ENCODE measurements around the gene MARCHF6. TPM values are rescaled to one million over a fixed set of nuclear protein-coding genes. Genes with fewer than 3 reads are reported as not detected.
"Not testable (repeated sequence)": the region's sequence is repeated elsewhere in the genome, so short reads cannot be mapped to it uniquely, and the experiment has no call there.

The MARCHF6 gene
- polyA plus RNA-seq, 1 donor from 2014 or later, result 39.3 TPM

DNA sequence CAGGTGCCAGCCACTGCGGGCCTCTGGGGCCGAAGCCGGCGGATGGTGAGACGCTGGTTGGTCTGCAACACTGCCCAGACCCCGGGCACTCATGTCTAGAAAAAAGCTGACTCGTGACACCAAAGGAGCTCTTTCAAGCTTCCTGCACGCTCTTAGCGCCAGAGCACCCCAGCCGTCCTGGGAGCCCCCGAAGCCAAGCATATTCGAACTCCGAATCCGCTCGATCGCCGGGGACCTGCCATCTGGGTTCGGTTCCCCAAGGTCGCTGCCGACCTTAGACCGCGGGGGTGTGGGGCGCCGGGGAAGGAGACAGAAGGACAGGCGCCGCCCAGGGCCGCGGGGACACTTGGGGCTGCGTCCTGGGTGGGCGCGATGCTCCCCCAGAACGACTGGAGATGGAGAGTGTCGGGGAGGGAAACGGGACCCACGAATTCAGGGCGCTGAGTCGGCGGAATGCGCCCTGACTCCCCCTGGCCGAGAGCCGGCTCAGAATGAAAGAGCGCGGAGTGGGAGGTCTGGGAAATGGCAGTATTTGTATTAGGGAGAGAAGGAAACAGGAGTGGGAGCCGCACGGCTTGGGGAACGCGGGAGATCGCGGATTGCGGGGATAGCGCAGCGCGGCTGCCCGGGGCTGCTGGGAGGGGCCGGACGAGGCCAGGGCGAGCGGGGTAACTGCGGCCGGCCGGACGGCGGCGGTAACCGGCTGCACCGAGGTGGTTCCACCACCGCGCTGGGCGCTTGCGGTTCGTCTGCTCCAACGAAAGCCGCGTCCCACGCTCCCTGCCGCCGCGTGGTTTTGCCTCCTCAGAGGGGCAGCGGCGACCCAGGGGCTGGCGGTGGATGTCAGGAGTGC lies 20.1 kb upstream of the MARCHF6 start:
- H3K27ac Mint-ChIP-seq, result no peak overlapping the region
- H3K36me3 Mint-ChIP-seq, result no peaks in the 10 kb centered on the region
- peak overlapping the region; percentile 79 to 96 (median 88) for H3K4me3 Mint-ChIP-seq
- H3K9me3 Mint-ChIP-seq, result no peaks in the 10 kb centered on the region
- H3K4me1 Mint-ChIP-seq, result peaks cover 0 to 4% (median 2%) of the 10 kb centered on the region in 3 donors
- peaks cover 37% of the 10 kb centered on the region for H3K27me3 Mint-ChIP-seq

DNA sequence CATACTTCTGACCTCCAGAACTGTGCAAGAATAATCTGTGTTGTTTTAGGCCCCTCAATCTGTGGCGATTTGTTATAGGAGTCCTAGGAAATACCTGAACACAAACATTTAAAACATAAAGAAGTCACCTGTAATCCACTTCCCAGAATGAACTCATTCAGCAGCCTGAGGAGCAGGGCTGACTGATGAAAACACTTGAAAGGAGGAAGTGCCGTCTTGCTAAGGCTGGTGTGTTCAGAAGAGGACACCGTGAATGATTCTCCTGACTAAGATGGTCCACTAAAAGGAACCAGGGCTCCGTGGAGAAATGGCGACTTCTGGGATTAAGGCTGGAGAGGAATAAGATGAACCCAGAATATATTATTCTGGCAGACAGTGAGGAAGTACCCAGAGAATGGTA lies 18.7 kb upstream of the MARCHF6 start:
- Mint-ChIP-seq H3K36me3 (no peaks in the 10 kb centered on the region), H3K27ac (no peak overlapping the region), H3K4me3 (peak overlapping the region in 2 of 4 donors; percentile 9 to 13), H3K4me1 (peaks cover 0 to 4% (median 2%) of the 10 kb centered on the region in 3 donors), H3K9me3 (no peaks in the 10 kb centered on the region), H3K27me3 (peaks cover 33% of the 10 kb centered on the region)

DNA sequence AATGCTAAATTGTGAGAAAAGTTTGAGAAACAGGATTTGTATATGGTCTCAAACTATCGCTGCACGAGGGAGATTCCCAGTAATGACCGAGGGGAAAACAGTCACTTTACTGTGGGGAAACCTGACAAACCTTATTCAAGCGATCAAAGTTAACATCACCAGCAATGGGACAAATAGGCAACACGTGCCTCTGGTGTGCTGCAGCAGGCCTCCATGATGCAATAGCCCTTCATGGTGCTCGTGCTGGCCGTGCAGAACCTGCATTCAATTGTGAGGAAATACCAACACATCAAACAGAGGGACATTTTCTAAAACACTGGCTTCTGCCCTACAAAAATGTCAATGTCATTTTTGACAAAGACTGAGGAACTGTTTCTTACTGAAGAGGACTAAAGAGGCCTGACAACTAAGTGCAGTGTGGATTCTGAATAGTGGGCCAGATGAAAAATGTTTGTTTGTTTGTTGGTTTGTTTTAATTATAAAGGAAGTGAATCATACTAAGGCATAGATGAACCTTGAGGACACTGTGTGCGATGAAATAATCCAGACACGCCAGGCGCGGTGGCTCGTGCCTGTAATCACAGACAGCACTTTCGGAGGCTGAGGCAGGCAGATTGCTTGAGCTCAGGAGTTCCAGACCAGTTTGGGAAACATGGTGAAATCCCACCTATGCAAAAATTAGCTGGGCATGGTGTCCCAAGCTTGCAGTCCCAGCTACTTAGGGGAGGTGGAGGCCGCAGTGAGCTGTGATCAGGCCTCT lies 17.6 kb upstream of the MARCHF6 start:
- Mint-ChIP-seq H3K27me3 (peaks cover 27% of the 10 kb centered on the region), H3K27ac (no peak overlapping the region), H3K4me3 (no peak overlapping the region), H3K9me3 (no peaks in the 10 kb centered on the region), H3K36me3 (no peaks in the 10 kb centered on the region), H3K4me1 (peaks cover 0 to 4% (median 2%) of the 10 kb centered on the region in 3 donors)

GRCh38 chr5:10337107-10337506 lies 16.4 kb upstream of the MARCHF6 start:
- Mint-ChIP-seq H3K9me3 (no peaks in the 10 kb centered on the region), H3K4me3 (no peak overlapping the region), H3K27ac (no peak overlapping the region)

GRCh38 chr5:10337986-10338385 lies 15.5 kb upstream of the MARCHF6 start:
- Mint-ChIP-seq H3K4me3 (no peak overlapping the region), H3K36me3 (no peaks in the 10 kb centered on the region), H3K4me1 (peaks cover 0 to 2% (median 0%) of the 10 kb centered on the region in 3 donors), H3K27ac (peak overlapping the region in 1 of 3 donors; percentile 42), H3K27me3 (peaks cover 14% of the 10 kb centered on the region), H3K9me3 (no peaks in the 10 kb centered on the region)

More at GRCh38 chr5:10337107-10337506, 16.4 kb upstream of the MARCHF6 start:
- no peaks in the 10 kb centered on the region for H3K36me3 Mint-ChIP-seq
- H3K4me1 Mint-ChIP-seq, result peaks cover 0 to 4% (median 2%) of the 10 kb centered on the region in 3 donors
- peaks cover 18% of the 10 kb centered on the region for H3K27me3 Mint-ChIP-seq

- no peaks in the 10 kb centered on the region for H3K36me3 Mint-ChIP-seq
- H3K4me1 Mint-ChIP-seq, result peaks cover 0 to 2% (median 0%) of the 10 kb centered on the region in 3 donors
- no peak overlapping the region for H3K4me3 Mint-ChIP-seq
- H3K27me3 Mint-ChIP-seq, result peaks cover 9% of the 10 kb centered on the region
- H3K9me3 Mint-ChIP-seq, result no peaks in the 10 kb centered on the region
- peak overlapping the region in 1 of 3 donors; percentile 31 for H3K27ac Mint-ChIP-seq
These were observed 14.8 kb upstream of the MARCHF6 start for GRCh38 chr5:10338686-10339057.

- Mint-ChIP-seq H3K36me3 (no peaks in the 10 kb centered on the region), H3K4me1 (peaks cover 0 to 2% (median 0%) of the 10 kb centered on the region in 3 donors), H3K4me3 (no peak overlapping the region), H3K27me3 (peaks cover 8% of the 10 kb centered on the region), H3K27ac (peak overlapping the region in 1 of 3 donors; percentile 31), H3K9me3 (no peaks in the 10 kb centered on the region)
These were observed 14.3 kb upstream of the MARCHF6 start for GRCh38 chr5:10339058-10339811.

DNA sequence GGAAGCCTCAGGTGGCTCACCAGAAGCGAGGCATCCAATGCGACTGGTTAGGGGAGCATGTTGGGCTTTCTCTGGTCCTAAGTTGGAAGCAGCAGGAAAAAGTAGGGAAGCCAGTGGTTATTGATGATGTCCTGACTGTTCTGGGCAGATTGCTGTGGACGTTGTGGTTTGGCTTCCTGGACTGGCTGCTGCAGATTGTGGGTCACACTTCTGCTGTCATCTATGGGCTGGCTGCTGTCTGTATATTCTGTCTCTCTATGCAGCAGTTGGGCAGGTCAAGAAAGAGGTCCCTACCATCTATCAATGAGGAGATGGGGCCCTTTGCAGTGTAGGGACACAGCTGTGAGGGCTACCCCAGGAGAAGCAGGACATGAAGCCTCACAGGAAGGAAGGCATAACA lies 13.5 kb upstream of the MARCHF6 start:
- H3K27me3 Mint-ChIP-seq, result peaks cover 1% of the 10 kb centered on the region
- no peak overlapping the region for H3K27ac Mint-ChIP-seq
- H3K36me3 Mint-ChIP-seq, result no peaks in the 10 kb centered on the region
- no peaks in the 10 kb centered on the region for H3K9me3 Mint-ChIP-seq
- H3K4me1 Mint-ChIP-seq, result no peaks in the 10 kb centered on the region
- H3K4me3 Mint-ChIP-seq, result no peak overlapping the region

GRCh38 chr5:10343486-10343885 lies 10.0 kb upstream of the MARCHF6 start:
- Mint-ChIP-seq H3K9me3 (no peaks in the 10 kb centered on the region), H3K4me3 (no peak overlapping the region), H3K36me3 (no peaks in the 10 kb centered on the region), H3K4me1 (no peaks in the 10 kb centered on the region), H3K27ac (no peak overlapping the region), H3K27me3 (no peaks in the 10 kb centered on the region)

GRCh38 chr5:10344461-10345106 lies 8.9 kb upstream of the MARCHF6 start:
- H3K36me3 Mint-ChIP-seq, H3K9me3 Mint-ChIP-seq, H3K27ac Mint-ChIP-seq, H3K4me1 Mint-ChIP-seq, H3K4me3 Mint-ChIP-seq, H3K27me3 Mint-ChIP-seq: not testable (repeated sequence)

GRCh38 chr5:10348258-10348657 lies 5.2 kb upstream of the MARCHF6 start:
- no peaks in the 10 kb centered on the region for H3K36me3 Mint-ChIP-seq
- no peaks in the 10 kb centered on the region for H3K9me3 Mint-ChIP-seq
- H3K27me3 Mint-ChIP-seq, result no peaks in the 10 kb centered on the region
- peaks cover 4 to 10% (median 8%) of the 10 kb centered on the region in 3 donors for H3K4me1 Mint-ChIP-seq
- H3K27ac Mint-ChIP-seq, result peak overlapping the region in 1 of 3 donors; percentile 18
- H3K4me3 Mint-ChIP-seq, result peak overlapping the region in 1 of 4 donors; percentile 32

- Mint-ChIP-seq H3K27ac (peak overlapping the region in 1 of 3 donors; percentile 4), H3K4me1 (peaks cover 12 to 27% (median 15%) of the 10 kb centered on the region in 3 donors), H3K4me3 (peak overlapping the region in 1 of 4 donors; percentile 99), H3K27me3 (no peaks in the 10 kb centered on the region), H3K36me3 (peaks cover 1% of the 10 kb centered on the region), H3K9me3 (no peaks in the 10 kb centered on the region)
These were observed 2.1 kb upstream of the MARCHF6 start for GRCh38 chr5:10351199-10351905.

DNA sequence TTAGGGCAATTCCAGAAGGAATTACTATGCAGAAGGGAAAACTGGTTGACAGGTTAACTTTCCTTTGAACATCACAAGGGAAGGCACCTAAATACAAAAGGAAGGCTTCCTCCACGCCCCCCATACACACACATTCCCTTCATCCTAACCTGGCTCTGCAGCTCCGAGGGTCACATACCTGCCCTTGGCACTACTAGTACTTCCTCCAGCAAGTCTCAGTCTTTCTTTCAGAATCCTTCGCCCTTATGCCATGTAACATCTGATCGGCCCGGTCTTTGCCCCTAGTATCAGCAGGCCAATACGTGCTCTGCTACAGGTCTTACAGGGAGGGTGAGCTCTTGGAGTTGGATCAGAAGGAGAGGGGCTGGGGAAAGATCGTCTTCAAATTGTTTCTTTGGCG lies 1.6 kb upstream of the MARCHF6 start:
- H3K4me3 Mint-ChIP-seq, result peak overlapping the region; percentile 9 to 99 (median 85)
- H3K9me3 Mint-ChIP-seq, result no peaks in the 10 kb centered on the region
- peak overlapping the region; percentile 45 to 98 (median 97) for H3K27ac Mint-ChIP-seq
- H3K36me3 Mint-ChIP-seq, result peaks cover 1% of the 10 kb centered on the region
- H3K27me3 Mint-ChIP-seq, result no peaks in the 10 kb centered on the region
- H3K4me1 Mint-ChIP-seq, result peaks cover 15 to 31% (median 19%) of the 10 kb centered on the region in 3 donors
